ENCODE results near the gene WDR35. TPM values are rescaled to one million over a fixed set of nuclear protein-coding genes. Genes with fewer than 3 reads are reported as not detected.
"Not testable (repeated sequence)": the region's sequence is repeated elsewhere in the genome, so short reads cannot be mapped to it uniquely, and the experiment has no call there.

Gene WDR35
- total RNA-seq, 2 donors from 2014 or later = 9.6 to 10.7 TPM

DNA sequence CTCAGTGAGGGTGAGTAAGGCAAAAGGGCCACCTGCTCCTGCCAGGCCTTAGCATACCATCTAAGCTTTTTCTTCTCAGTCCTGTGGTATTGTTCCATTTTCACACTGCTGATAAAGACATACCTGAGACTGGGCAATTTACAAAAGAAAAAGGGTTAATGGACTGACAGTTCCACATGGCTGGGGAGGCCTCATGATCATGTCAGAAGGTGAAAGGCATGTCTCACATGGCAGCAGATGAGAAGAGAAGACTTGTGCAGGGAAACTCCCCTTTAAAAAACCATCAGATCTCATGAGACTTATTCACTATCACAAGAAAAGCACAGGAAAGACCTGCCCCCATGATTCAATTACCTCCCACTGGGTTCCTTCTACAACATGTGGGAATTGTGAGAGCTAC is 109.7 kb downstream of the WDR35 start:
- intact Hi-C loops (cut with DNase I); DNase-seq (ENCODE audit: low spot score): not testable (repeated sequence)

DNA sequence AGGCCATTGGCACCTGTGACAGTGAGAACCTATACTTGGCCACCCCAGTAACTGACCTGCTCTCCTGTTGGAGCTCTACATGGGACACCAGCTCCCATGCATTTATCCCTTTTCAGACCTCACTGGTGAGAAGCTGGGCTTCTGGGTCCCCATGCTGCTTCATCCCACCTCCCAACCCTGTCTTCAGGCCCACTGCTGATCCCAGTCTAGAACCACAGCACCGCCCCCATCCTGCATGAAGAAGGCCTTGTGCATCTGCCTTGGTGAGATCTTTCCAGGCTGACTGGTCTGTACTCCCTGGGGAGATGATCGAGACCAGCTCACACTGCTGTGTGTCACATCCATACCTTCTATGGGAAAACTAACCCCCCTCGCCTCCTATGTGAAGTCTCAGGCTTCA is 110.8 kb downstream of the WDR35 start:
- DNase-seq (ENCODE audit: low spot score) = no peak
- intact Hi-C loops (cut with DNase I) = no loop called here

DNA sequence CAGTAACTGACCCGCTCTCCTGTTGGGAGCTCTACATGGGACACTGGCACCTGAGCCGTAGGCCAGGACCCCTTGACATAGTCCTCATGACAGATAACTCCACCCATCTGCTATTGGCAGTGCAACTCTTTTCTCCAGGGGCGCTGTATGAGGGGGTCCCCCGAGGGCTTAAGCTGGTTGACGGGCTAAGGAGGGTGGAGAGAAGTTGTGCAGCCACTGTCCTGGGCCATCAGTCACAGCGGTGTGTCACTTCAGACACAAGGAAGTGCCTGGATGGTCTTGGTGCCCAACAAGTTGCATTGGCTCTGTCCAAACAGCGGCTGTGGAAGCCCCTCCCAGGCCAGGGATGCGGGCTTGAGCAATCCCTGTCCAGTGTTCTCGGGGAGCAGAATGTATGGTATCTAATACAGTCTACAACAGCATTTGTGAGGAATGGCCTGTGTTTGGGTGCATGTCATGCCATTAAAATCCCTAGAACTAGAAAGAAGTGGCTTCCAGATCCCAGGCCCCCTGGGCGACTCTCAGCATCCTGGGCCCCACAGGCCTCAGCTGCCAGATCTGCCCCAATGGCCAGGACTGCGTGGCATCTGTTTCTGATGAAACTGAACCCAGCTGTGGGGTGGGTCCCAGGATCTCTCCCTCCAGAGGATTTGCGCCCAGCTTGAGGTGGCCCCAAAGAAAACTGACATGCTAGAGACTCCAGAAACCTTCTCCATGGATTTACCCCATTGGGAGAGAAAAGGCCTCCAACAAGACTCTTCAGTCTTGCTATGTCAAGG is 111.4 kb downstream of the WDR35 start:
- peak; percentile 72 for DNase-seq (ENCODE audit: low spot score)

DNA sequence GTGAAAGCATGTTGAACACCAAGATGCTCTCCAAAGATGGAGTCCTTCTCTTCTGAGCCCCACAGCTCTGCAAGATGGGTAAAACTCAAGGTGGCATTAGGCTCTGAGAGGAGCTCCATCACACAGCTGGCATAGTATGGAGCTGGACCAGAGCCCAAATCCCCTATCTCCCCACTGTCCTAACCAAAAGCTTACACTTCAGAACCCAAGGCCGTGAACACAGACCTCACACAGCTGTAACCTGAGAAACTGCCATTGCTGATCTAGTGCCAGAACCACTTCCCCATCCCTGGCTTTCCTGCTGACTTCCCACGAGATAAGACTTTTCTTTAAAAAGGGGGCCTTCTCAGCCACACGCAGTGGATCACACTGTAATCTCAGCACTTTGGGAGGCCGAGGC is 113.2 kb downstream of the WDR35 start:
- DNase-seq (ENCODE audit: low spot score) = no peak
- intact Hi-C loops (cut with DNase I) = no loop called here

More for the DNA sequence above, 111.4 kb downstream of the WDR35 start:
- intact Hi-C loops (cut with DNase I) = no loop called here

DNA sequence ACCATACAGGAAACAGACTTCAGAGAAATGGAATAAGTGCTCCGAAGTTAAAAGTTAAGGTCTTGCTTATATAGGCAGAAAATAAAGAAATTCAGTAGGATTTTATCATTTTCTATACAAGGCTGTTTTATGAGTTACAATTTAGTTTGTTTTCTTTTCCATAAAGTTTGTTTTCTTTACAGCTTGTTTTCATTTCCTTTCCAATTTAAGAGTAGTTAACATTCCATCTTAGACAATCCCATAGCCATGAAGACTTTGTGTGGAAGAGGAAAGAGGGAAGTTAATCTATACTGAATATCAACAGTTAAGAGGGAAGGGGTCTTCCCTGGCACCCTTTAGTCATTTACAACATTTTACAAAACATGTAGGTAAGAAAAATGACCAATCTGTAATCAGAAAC is 114.6 kb downstream of the WDR35 start:
- intact Hi-C loops (cut with DNase I) = no loop called here
- DNase-seq (ENCODE audit: low spot score) = no peak

DNA sequence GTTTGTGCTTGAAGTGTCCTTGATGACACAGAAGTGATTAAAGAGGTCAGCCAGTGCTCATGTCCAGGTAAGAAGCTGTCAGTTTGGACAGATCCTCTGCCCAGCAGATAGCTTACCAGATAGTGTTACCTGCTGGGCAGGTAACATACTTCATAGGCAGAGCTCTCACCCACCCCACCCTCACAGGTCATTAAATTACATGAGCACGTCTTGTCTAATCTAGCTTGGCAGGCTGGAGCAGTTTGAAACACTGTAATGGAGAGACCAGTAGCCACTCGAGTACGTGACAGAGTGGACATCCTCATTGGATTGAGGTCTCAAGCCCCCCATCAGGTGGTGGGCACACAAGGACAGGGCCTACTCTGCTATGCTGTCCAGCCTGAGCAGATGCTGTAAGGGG is 115.2 kb downstream of the WDR35 start:
- no peak for DNase-seq (ENCODE audit: low spot score)
- intact Hi-C loops (cut with DNase I) = no loop called here

DNA sequence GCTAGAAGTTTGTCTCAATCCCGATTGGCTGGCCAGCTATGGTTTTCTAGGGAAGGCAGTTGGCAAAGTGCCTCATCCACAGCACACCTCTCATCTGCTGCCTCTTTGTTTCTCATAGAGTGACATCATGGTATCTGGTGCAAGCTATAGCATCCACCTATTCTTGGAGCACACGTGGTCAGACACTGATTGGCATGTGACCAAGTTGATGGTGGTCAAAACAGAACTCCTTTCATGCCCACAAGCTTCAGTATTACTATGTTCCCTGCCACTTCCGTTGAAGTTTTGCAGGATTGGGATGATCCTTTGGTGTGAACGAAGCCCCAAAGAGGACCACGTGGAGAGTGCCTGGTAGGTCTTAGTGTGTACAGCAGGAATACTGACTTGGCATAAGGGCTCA is 116.9 kb downstream of the WDR35 start:
- intact Hi-C loops (cut with DNase I) = no loop called here
- DNase-seq (ENCODE audit: low spot score) = no peak

DNA sequence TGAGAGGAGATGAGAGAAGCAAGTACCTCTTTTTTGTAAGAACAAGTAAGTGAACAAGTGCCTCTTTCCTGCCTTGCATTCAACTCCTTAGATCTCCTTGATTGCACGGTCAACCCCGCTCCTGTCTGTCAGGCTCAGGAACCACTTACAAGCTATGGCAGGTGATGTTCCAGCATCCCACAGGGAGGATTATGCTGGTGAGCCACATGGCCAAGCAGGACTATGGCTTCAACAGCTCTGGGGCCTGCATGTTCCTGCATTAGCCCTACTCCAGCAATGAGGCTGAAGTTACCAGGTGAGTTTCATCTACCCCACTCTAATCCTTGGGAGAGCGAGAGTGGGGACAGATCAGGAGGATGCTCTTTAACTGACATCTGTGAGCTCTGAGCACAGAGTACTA is 117.6 kb downstream of the WDR35 start:
- peak; percentile 62 for DNase-seq (ENCODE audit: low spot score)
- intact Hi-C loops (cut with DNase I) = no loop called here

DNA sequence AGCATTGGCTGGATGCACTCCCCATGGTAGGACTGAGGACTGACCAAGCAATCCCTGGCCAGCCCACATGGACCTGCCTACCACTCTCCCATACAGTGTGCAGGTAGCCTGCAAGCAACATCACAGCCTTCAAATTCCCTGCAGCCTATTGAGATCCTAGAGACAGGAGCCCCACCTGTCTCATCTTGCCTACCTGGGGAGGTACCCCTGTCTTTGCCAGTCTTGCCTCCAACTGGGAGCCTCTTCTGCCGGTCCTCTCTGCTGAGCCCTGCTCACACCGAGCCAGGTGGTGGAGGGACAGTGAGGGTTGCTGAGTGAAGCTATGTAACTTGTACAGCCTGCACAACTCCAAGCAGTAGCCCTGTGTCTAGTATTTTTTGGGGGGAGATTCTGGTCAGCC is 118.1 kb downstream of the WDR35 start:
- intact Hi-C loops (cut with DNase I) = no loop called here
- no peak for DNase-seq (ENCODE audit: low spot score)

DNA sequence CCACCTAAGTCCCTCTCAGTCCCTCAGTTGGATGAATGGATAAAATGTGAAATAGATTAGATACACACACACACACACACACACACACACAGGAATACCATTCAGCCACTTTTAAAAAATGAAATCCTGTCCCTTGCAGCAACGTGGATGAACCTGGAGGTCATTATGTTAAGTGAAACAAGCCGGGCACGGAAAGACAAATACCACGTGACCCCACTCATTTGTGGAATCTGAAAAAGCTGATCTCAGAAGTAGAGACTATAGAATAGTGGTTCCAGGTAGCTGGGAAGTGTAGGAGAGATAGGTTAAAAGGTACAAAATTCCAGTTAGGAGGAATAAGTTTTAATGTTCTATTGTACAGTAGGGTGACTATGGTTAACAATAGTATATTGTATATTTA is 119.1 kb downstream of the WDR35 start:
- intact Hi-C loops (cut with DNase I) = no loop called here
- DNase-seq (ENCODE audit: low spot score) = no peak

DNA sequence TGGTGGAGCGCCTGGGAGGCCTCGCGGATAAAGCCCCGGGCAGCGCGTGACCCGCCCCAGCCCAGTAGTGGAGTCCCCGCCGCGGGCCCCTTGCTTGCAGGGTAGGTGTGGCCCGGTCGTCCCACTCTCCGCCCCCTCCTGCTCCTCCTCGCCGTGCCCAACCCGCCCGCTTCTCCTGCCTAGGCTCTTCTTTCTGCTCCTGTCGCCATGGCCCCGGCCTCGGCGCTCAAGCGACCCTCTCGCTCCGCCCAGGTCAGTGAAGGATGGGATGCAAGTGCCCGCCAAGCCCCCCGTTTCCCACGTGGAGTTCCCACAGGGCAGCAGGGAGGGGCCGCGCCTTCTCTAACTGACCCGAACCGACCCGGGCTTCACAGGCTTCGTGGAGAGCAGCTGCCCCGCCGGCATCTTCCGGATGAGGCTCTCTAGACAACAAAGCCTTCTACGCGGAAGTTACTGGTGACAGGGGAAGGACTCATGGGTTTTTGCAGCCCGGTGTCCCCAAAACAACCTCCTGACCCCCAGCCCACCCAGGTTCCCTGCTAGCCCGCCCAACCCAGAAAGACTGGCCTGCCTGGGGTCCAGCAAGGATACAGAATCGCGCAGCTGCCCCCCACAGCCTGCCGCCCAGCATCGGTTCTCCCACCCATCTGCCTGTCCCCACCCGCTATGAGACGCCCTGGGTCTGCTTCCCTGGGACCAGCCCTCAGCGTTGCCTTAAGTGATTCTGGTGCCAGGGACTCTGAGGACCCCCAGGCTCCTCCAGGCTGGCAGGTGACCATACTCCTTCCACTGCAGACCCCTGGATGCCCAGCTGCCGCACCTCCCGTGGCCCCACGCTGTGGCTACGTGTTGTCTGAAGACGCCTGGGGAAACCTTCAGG is 121.0 kb downstream of the WDR35 start:
- intact Hi-C loops (cut with DNase I) = loop anchor here (10.0 kb wide), 4 partner anchors 504 to 1484 kb away; no protein-coding TSS in a partner anchor
- peak; percentile 85 for DNase-seq (ENCODE audit: low spot score)

DNA sequence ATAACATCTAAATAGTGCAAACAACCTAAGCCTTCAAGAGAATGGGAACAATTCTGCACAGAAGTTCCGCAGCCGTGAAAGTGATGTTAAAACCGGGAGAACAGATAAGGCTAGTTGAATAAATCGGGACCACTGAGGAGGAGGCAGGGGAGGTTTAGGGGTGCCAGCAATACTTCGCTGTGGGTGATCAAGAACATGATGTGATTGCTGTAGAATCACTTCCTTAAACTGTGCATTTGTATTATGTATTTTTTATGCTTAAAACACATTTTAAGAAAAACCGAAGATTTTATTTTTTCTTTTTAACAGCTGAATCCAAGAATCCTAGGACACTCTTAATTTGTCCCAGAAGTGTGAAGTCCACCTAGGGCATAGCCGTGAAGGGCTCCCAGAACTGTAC is 121.7 kb downstream of the WDR35 start:
- no peak for DNase-seq (ENCODE audit: low spot score)

DNA sequence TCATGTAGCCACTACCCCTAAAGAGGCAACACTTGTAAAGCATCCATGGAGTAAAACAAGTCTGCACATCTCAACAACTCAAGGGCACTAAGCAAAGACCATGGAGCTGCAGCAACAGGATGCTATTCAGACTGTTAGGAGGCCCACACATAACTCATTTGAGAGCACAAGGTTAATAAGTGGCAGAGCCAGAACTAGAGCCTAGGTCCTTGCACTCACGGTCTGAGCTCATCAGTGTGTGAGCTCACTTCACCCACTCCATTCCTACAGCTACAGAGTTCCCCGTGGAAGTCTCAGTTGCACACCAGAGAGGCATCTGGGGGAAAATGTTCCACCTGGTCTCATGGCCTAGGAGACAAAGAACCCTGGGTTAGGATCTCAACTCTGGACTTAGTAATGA is 123.1 kb downstream of the WDR35 start:
- no peak for DNase-seq (ENCODE audit: low spot score)
- intact Hi-C loops (cut with DNase I) = loop anchor here (10.0 kb wide), 4 partner anchors 502 to 1482 kb away; no protein-coding TSS in a partner anchor

More for the DNA sequence above, 121.7 kb downstream of the WDR35 start:
- intact Hi-C loops (cut with DNase I) = loop anchor here (10.0 kb wide), 4 partner anchors 503 to 1483 kb away; no protein-coding TSS in a partner anchor

DNA sequence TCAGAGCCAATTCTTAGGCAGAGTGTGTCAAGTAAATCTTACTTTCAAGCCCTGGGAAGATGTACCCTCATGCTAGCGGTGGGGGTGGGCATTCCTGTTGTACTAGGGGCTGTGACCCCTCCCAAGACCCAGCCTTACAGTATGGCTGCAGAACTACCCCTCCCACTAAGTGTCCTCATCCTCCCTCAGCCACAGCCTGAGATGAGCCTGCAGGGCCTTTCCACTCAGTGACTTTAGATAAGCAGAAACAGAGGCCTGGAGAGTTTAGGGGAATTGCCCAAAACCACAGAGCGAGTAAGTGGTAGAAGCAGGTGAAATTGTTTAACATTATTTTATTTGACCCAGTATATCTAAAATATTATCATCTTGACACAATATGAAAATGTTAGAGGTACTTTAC is 124.8 kb downstream of the WDR35 start:
- no peak for DNase-seq (ENCODE audit: low spot score)

DNA sequence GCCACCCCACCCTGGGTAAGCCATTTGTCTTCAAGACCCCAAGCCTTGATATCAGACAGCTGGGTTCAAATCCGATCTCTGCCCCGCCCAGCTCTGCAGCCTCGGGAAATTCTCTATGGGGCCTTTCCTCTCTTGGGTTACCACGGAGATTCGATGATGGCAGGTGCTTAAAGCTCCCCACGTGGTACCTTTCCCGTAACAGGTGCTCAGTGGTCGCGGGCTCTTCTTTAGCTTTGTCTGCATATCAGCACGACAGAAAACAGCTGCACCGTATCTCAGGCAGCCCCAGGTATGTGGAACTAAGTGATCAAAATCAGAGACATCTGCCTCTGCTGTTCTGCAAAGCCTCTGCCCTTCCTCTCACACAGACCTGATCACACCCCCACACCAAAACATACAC is 125.5 kb downstream of the WDR35 start:
- no peak for DNase-seq (ENCODE audit: low spot score)
- intact Hi-C loops (cut with DNase I) = loop anchor here (10.0 kb wide), 4 partner anchors 500 to 1480 kb away; no protein-coding TSS in a partner anchor

More for the DNA sequence above, 124.8 kb downstream of the WDR35 start:
- intact Hi-C loops (cut with DNase I) = loop anchor here (10.0 kb wide), 4 partner anchors 500 to 1480 kb away; no protein-coding TSS in a partner anchor

DNA sequence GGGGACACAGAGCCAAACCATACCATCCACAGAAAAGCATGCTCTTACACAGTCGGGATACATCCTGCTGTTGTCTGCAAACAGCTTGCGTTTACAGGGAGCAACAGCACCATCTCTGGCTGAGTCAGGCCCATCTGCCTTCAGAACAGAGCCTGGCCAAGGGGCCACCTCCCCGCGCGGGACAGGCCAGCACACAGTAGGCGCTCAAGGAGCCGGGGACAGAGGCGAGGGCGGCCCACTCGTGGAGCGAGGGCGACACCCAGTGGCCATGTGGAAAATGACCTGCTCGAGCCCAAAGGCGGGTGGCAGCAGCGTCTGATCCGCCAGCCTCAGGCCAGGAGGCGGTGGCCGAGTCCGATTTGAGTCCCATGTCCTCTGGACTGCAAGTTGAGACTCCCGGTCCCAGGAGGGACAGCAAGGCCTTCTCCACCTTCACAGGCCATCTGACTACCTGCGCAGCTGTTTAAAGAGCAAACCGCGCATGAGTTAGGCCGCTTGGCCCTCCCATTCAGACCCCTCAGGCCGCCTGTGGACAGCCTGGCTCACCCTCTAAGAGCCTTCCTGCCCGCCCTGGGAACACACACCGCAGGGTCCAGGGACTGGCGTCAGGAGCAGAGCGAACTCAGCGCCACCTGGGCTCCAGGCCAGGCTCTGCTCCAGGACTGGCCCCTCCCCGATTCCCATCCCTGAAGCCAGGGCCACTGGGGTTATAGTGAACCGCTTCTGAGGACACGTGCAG is 126.4 kb downstream of the WDR35 start:
- DNase-seq (ENCODE audit: low spot score) = peak; percentile 93

DNA sequence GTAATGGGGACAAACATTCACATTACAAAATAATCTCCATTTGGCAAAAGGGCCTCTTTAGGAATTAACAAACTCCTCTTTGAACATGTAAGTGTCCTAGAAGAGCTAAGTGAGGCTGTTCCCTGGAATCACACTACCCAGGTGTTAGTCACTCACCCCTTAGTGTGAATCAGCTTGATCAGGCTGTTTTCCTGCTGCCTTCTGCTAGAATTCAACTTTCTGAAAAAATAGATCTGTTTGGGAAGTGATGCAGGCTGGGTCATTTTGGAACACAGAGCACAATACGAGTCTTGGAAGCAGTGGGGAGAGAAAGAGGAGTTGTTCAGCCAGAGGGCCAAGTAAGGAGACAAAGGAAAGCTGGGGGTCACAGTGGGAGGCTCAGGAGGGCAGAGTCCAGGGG is 128.1 kb downstream of the WDR35 start:
- DNase-seq (ENCODE audit: low spot score) = no peak
- intact Hi-C loops (cut with DNase I) = loop anchor here (2.0 to 10.0 kb wide), 6 partner anchors 497 to 1477 kb away; no protein-coding TSS in a partner anchor

More for the DNA sequence above, 126.4 kb downstream of the WDR35 start:
- intact Hi-C loops (cut with DNase I) = loop anchor here (2.0 to 10.0 kb wide), 5 partner anchors 499 to 1479 kb away; no protein-coding TSS in a partner anchor

Data from posterior vena cava (tissue), 2 donors.